ENCODE results near the gene P3H4.

P3H4 gene

DNA sequence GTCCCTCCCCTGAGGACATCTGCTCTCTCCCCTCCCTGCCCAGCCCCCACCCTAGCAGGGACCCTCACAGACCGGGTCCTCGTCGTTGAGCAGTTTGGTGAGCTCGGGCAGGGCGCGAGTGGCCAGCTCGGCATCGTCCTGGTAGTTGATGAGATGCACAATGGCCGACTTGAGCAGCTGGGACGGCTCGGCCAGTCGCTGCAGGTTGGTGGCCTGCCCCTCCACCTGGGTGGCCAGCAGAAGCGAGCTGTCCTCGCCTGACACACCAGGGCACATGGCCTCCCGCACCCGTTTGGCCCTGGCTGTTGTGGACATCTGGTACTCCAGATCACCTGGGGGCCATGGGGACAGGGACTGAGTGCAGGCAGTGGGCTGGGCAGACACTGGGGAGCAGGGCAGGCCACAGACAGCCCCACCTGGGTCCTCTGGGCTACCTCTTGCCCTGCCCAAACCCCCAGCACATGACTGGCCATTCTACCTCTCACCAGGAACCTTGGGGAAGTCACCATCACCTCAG, 42.3 kb downstream of the P3H4 start:
- DNase-seq: no peak

- no peak for DNase-seq
Observed at GRCh38 chr17:41768682-41769288, 43.0 kb downstream of the P3H4 start.

- no peak for DNase-seq
Observed at GRCh38 chr17:41767324-41768042, 44.3 kb downstream of the P3H4 start.

- DNase-seq: no peak
Observed at GRCh38 chr17:41766135-41766534, 45.6 kb downstream of the P3H4 start.

GRCh38 chr17:41763327-41763726, 48.4 kb downstream of the P3H4 start:
- DNase-seq: no peak

DNA sequence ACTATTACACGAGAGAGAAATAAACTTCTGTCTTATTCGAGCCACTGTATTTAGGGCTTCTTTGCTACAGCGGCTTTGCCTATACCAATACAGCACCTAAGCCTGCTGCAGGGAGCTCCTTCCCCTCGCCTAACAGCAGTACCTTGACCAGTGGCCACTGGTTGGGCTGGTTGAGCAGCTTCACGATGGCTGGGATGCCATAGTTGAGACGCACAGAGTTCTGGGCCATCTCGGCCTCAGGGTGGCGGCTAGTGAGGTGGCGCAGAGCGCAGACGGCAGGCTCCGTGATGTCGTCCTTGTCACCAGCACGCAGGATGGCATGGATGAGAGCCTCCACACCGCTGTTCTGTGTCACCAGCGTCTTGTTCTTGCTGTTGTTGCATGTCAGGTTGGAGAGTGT, 48.9 kb downstream of the P3H4 start:
- DNase-seq: no peak

- DNase-seq: no peak
Observed at GRCh38 chr17:41762391-41762790, 49.4 kb downstream of the P3H4 start.

GRCh38 chr17:41760878-41761277, 50.9 kb downstream of the P3H4 start:
- no peak for DNase-seq

GRCh38 chr17:41758601-41759000, 53.1 kb downstream of the P3H4 start:
- DNase-seq: no peak

DNA sequence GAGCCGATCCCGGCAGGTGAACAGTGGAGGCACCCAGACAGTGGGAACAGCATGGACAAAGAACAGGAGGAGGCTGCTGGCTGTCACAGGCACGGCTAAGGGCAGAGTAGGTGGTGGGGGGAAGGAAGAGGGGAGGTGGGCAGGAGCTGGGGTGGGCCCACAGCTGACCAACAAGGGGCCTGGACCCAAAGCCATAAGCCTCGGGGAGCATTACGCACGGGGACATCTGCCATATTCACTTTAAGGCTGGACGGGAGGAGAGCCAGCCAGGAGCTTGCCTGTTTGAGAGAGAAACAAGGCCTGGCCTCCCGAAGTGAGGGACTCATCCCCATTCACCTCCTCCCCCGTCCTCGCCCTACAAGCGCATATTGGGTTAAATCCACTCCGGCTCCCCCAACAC, 57.7 kb downstream of the P3H4 start:
- no peak for DNase-seq
